Heart left ventricle (tissue), 16 donors: ENCODE results near the gene CRYGB. TPM values are rescaled to one million over a fixed set of nuclear protein-coding genes. Genes with fewer than 3 reads are reported as not detected.
"Not testable (repeated sequence)": the region's sequence is repeated elsewhere in the genome, so short reads cannot be mapped to it uniquely, and the experiment has no call there.

Source experiments
- ATAC-seq, 4 donors: fragments of 200-7000 bp; cut with Tn5 transposase; one replicate each; pipeline ENCODE4 v1.9.1; 2020 to 2022; ENCODE audit warnings: moderate library complexity in 4 of 4, mild to moderate bottlenecking in 3 of 4, moderate number of reproducible peaks in 1 of 4
- DNase-seq, 5 donors: peaks; one replicate each; pipeline ENCODE4 v3.0.0-alpha.2; 2020
- H3K27ac ChIP-seq, 12 donors: fragments of 200-600 bp; sonication (generic) in 4 of 12; one replicate each; pipeline versions ENCODE4 v1.5.0 to v1.8.0; 2016 to 2022; ENCODE audit warnings: mild to moderate bottlenecking in 2 of 12
- H3K27me3 ChIP-seq, 9 donors: fragments of 200-600 bp; sonication (generic) in 2 of 9; one replicate each; pipeline versions ENCODE4 v1.5.1 to v1.8.0; 2016 to 2022; ENCODE audit warnings: mild to moderate bottlenecking in 3 of 9
- H3K36me3 ChIP-seq, 9 donors: fragments of 200-600 bp; sonication (generic) in 2 of 9; one replicate each; pipeline versions ENCODE4 v1.5.0 to v1.8.0; 2018 to 2022; ENCODE audit warnings: mild to moderate bottlenecking in 2 of 9
- H3K4me1 ChIP-seq, 12 donors: fragments of 200-600 bp; sonication (generic) in 4 of 12; one replicate each; pipeline versions ENCODE4 v1.5.0 to v1.8.0; 2016 to 2022; ENCODE audit warnings: mild to moderate bottlenecking in 3 of 12
- H3K4me3 ChIP-seq, 12 donors: fragments of 200-600 bp; sonication (generic) in 4 of 12; one replicate each; pipeline versions ENCODE4 v1.5.0 to v1.8.0; 2017 to 2022; ENCODE audit warnings: mild to moderate bottlenecking in 9 of 12, moderate library complexity in 4 of 12
- H3K9me3 ChIP-seq, 12 donors: fragments of 200-600 bp; sonication (generic) in 4 of 12; one replicate each; pipeline versions ENCODE4 v1.5.0 to v1.8.0; 2016 to 2022; ENCODE audit warnings: mild to moderate bottlenecking in 1 of 12
- CTCF ChIP-seq, 12 donors: fragments of 200-600 bp; sonication (generic) in 4 of 12; IDR thresholded peaks; one replicate each; pipeline versions ENCODE4 v1.5.0 to v1.8.0; 2018 to 2022; ENCODE audit warnings: antibody characterized with exemption in 12 of 12, mild to moderate bottlenecking in 5 of 12
- POLR2A ChIP-seq, 2 donors: fragments of 450-650 bp; IDR thresholded peaks; one replicate each; pipeline ENCODE4 v1.6.1; 2017; ENCODE audit warnings: antibody characterized with exemption in 2 of 2, mild to moderate bottlenecking in 2 of 2, moderate library complexity in 2 of 2
- WGBS, 4 donors: extraction: QIAGEN DNeasy Blood & Tissue Kit in 2 of 4; methylation state at CpG; one replicate each; pipeline versions ENCODE4 v1.1.5 to v1.1.7; 2013 to 2018; 5-methylcytosine and 5-hydroxymethylcytosine counted together
- intact Hi-C, 10 donors: fragments of 100-400 bp; cut with DNase I; formaldehyde crosslinking; loops; one replicate each; pipeline versions ENCODE4 v1.11.1 to v1.14.2; 2022
- polyA plus RNA-seq, 2 donors: library from polyadenylated mRNA; stranded (reverse); fragments of 200-250 nt; gene quantifications; one replicate each; pipeline ENCODE4 v1.2.3, GENCODE V29; 2013
- total RNA-seq, 9 donors: library from RNA; depleted of rRNA in 2 of 9; stranded (reverse); fragments of >200 nt in 2 of 9; fragmentation: NEBNext Ultra II Directional in 3 of 9; extraction: Animal tissue kit (Norgen Biotek cat#: 25700) in 3 of 9; gene quantifications; one replicate each; pipeline versions ENCODE4 v1.1.0 to v1.2.4, GENCODE V29; 2016 to 2023
- donor health status: ischemic (EF 13 %, LVEDD 7.1; RV severe dilation, severe dysfunction).
- donor health status: healthy with polysubstance abuse.
- donor health status: DM: no; HTN: yes; CAD: no.
- donor health status: DM: no; HTN: no; CAD: no.
- donor health status: ischemic (EF 25% LVEDD 6.9; RV normal size, moderate dysfunction).
- donor health status: ischemic (EF 25% LVEDD 5.7; RV mildly dilated, moderate dysfunction).
- donor health status: healthy.
- donor health status: DM: yes; HTN: yes; CAD: no.
- donor health status: ischemic (EF 35%, LVEDD 5.7; RV mildly dilated, moderate dysfunction).
- donor health status: nonischemic (EF 11% LVEDD 7.7; RV severe dilation, severe dysfunction).
- donor health status: DM: yes; HTN: yes; CAD: no.
- donor health status: PGD.
- donor health status: ischemic (EF 29% LVEDD 5.4; RV normal size, mild dysfunction).
- donor health status: nonischemic (EF 23%, LVEDD 6.1; RV moderate dilation, normal function).

Gene CRYGB
- total and polyA plus RNA-seq, 11 donors, result not detected

- no peak for ATAC-seq
- no peaks in the 10 kb centered on the region for H3K36me3 ChIP-seq
- TF ChIP-seq CTCF (IDR thresholded peaks at IDR 0.05), result no peak
- TF ChIP-seq POLR2A (IDR thresholded peaks at IDR 0.05), result no peak
These were observed 23.7 kb downstream of the CRYGB start for GRCh38 chr2:208122248-208122647.

GRCh38 chr2:208118918-208119317 lies 27.0 kb downstream of the CRYGB start:
- 95 to 98% (median 96%) methylated on average over 3 of the region's 3 CpGs for WGBS, 4 donors
- no peak overlapping the region for H3K27ac ChIP-seq
- H3K36me3 ChIP-seq, result no peaks in the 10 kb centered on the region
- no peak overlapping the region for H3K4me3 ChIP-seq
- peaks cover 0 to 2% (median 0%) of the 10 kb centered on the region in 12 donors for H3K4me1 ChIP-seq
- TF ChIP-seq POLR2A (IDR thresholded peaks at IDR 0.05), result no peak
- TF ChIP-seq CTCF (IDR thresholded peaks at IDR 0.05), result no peak
- no peaks in the 10 kb centered on the region for H3K9me3 ChIP-seq
- no peak for DNase-seq
- intact Hi-C loops, result no loop called here
- H3K27me3 ChIP-seq, result peaks cover 0 to 13% (median 6%) of the 10 kb centered on the region in 9 donors
- no peak for ATAC-seq

More at GRCh38 chr2:208122248-208122647, 23.7 kb downstream of the CRYGB start:
- Histone ChIP-seq H3K4me3 (no peak overlapping the region), H3K27ac (no peak overlapping the region), H3K27me3 (peaks cover 0 to 42% (median 20%) of the 10 kb centered on the region in 9 donors), H3K9me3 (peaks cover 0 to 2% (median 0%) of the 10 kb centered on the region in 12 donors), H3K4me1 (peaks cover 0 to 13% (median 0%) of the 10 kb centered on the region in 12 donors)
- intact Hi-C loops, result no loop called here
- DNase-seq, result no peak
- WGBS, 4 donors, result 89 to 98% (median 94%) methylated on average over 1 of the region's 1 CpG

GRCh38 chr2:208117390-208117789 lies 28.6 kb downstream of the CRYGB start:
- H3K27ac ChIP-seq, DNase-seq, H3K9me3 ChIP-seq, ATAC-seq, intact Hi-C loops, H3K4me3 ChIP-seq, H3K4me1 ChIP-seq, H3K36me3 ChIP-seq: not testable (repeated sequence)
- 87 to 94% (median 92%) methylated on average over 11 of the region's 11 CpGs for WGBS, 4 donors
- H3K27me3 ChIP-seq, result peaks cover 0 to 19% (median 3%) of the 10 kb centered on the region in 9 donors

- no peak for TF ChIP-seq POLR2A (IDR thresholded peaks at IDR 0.05)
- TF ChIP-seq CTCF (IDR thresholded peaks at IDR 0.05), result no peak
- no peak for DNase-seq
- H3K36me3 ChIP-seq, result no peaks in the 10 kb centered on the region
- no peak overlapping the region for H3K27ac ChIP-seq
- 56 to 70% (median 62%) methylated on average over 7 of the region's 7 CpGs for WGBS, 4 donors
- peaks cover 0 to 30% (median 5%) of the 10 kb centered on the region in 9 donors for H3K27me3 ChIP-seq
- H3K4me1 ChIP-seq, result peaks cover 0 to 6% (median 0%) of the 10 kb centered on the region in 12 donors
- H3K9me3 ChIP-seq, result no peaks in the 10 kb centered on the region
- no peak overlapping the region for H3K4me3 ChIP-seq
- intact Hi-C loops, result no loop called here
- ATAC-seq, result no peak
These were observed 33.0 kb downstream of the CRYGB start for GRCh38 chr2:208112969-208113368.

GRCh38 chr2:208112273-208112745 lies 33.6 kb downstream of the CRYGB start:
- 9 to 48% (median 13%) methylated on average over 17 to 36 of the region's 36 CpGs for WGBS, 4 donors
- Histone ChIP-seq H3K27me3 (peaks cover 0 to 30% (median 5%) of the 10 kb centered on the region in 9 donors), H3K4me3 (peak overlapping the region in 1 of 12 donors; percentile 20)
- H3K4me1 ChIP-seq, H3K27ac ChIP-seq, H3K36me3 ChIP-seq, intact Hi-C loops, ATAC-seq, H3K9me3 ChIP-seq, DNase-seq: not testable (repeated sequence)
